ENCODE data around the gene PODXL2.

Gene PODXL2

DNA sequence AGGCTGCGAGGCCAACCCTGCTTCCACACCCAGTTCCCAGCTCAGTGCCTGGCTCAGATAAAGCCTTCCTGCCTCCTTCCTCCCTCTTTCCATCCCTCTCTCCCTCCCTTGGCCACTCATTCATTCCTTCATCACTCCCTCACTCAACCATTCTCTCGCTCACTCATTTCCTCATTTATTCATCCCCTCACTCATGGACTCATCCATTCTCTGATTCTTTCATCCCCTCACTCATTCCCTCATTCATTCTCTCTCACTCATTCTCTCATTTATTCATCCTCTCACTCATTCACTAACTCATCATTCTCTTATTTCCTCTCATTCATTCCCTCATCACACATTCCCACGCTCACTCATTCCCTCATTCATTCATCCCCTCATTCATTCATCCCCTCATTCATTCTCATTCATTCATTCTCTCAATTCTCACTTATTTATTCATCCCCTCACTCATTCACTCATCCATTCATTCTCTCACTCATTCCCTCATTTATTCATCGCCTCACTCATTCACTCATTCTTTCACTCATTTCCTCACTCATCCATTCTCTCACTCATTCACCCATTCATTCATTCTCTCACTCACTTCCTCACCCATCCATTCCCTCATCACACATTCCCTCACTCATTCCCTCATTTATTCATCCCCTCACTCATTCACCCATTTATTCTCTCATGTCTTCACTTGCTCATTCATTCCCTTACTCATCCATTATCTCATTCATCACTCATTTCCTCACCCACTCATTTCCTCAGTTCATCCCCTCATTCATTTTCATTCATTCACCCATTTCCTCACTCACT lies 56.9 kb downstream of the PODXL2 start:
- Histone ChIP-seq H3K4me1 (ENCODE audit: control insufficient read depth, insufficient read depth, low read length) (peaks cover 30% of the 10 kb centered on the region), H3K36me3 (ENCODE audit: control insufficient read depth, insufficient read depth, low read length) (no peaks in the 10 kb centered on the region), H3K4me3 (ENCODE audit: low read depth, low read length) (no peak overlapping the region), H3K27me3 (ENCODE audit: control insufficient read depth, insufficient read depth, low read length) (no peaks in the 10 kb centered on the region), H3K9me3 (ENCODE audit: control insufficient read depth, insufficient read depth, low read depth, low read length) (no peaks in the 10 kb centered on the region; the same call in 1 of the 2 replicates), H3K9ac (ENCODE audit: low read length) (no peak overlapping the region), H3K27ac (ENCODE audit: low read depth, low read length) (no peak overlapping the region)

DNA sequence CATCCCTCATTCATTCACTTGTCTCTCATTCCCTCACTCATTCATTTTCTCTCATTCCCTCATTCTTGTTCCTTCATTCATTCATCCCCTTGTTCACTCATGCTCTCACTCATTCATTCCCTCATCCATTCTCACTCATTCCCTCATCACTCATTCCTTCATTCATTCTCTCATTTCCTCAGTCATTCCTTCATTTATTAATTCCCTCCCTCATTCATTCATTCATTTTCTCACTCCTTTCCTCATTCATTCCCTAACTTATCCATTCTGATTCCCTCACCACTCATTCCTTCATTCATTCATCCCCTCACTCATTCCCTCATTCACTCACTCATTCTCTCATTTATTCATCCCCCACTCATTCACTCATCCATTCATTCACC lies 57.5 kb downstream of the PODXL2 start:
- no peak overlapping the region for H3K27ac ChIP-seq (ENCODE audit: low read depth, low read length)
- H3K9me3 ChIP-seq (ENCODE audit: control insufficient read depth, insufficient read depth, low read depth, low read length): no peaks in the 10 kb centered on the region; the same call in 1 of the 2 replicates
- H3K4me1 ChIP-seq (ENCODE audit: control insufficient read depth, insufficient read depth, low read length): peaks cover 30% of the 10 kb centered on the region
- no peaks in the 10 kb centered on the region for H3K27me3 ChIP-seq (ENCODE audit: control insufficient read depth, insufficient read depth, low read length)
- H3K9ac ChIP-seq (ENCODE audit: low read length): no peak overlapping the region
- no peak overlapping the region for H3K4me3 ChIP-seq (ENCODE audit: low read depth, low read length)
- no peaks in the 10 kb centered on the region for H3K36me3 ChIP-seq (ENCODE audit: control insufficient read depth, insufficient read depth, low read length)

DNA sequence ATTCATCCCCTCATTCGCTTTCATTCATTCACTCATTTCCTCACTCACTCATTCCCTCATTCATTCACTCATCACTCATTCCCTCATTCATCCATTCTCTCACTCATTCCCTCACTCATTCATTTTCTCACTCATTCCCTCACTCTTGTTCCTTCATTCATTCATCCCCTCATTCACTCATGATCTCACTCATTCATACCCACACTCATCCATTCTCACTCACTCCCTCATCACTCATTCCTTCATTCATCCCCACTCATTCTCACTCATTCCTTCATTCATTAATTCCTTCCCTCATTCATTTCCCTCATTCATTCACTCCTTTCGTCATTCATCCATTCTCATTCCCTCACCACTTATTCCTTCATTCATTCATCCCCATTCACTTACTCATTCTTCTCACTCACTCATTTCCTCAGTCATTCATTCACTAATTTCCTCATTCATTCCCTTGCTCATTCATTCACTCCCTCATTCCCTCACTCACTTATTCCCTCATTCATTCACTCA lies 58.3 kb downstream of the PODXL2 start:
- Histone ChIP-seq H3K9me3 (ENCODE audit: control insufficient read depth, insufficient read depth, low read depth, low read length) (no peaks in the 10 kb centered on the region; the same call in 1 of the 2 replicates), H3K27me3 (ENCODE audit: control insufficient read depth, insufficient read depth, low read length) (no peaks in the 10 kb centered on the region), H3K27ac (ENCODE audit: low read depth, low read length) (no peak overlapping the region), H3K9ac (ENCODE audit: low read length) (no peak overlapping the region), H3K4me3 (ENCODE audit: low read depth, low read length) (no peak overlapping the region), H3K4me1 (ENCODE audit: control insufficient read depth, insufficient read depth, low read length) (peaks cover 30% of the 10 kb centered on the region), H3K36me3 (ENCODE audit: control insufficient read depth, insufficient read depth, low read length) (no peaks in the 10 kb centered on the region)

DNA sequence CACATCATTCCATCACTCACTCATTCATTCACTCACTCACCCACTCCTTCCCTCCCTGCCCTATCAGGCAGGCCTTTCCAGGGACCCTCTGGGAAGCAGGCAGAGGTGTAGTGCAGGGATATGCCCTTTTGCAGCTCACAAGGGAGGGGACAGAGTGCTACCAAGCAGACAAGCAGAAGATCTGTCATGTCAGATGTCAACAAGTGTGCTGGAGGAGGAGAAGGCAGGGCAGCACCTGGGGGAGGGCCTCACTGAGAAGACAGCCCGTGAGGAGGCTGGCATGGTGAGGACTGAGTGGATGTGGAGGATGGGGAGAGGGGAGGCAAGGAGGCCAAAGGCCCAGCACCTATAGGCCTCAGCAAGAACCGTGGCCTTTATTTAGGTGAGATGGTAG lies 59.0 kb downstream of the PODXL2 start:
- H3K9ac ChIP-seq (ENCODE audit: low read length): no peak overlapping the region
- no peak overlapping the region for H3K27ac ChIP-seq (ENCODE audit: low read depth, low read length)
- no peaks in the 10 kb centered on the region for H3K36me3 ChIP-seq (ENCODE audit: control insufficient read depth, insufficient read depth, low read length)
- no peaks in the 10 kb centered on the region for H3K27me3 ChIP-seq (ENCODE audit: control insufficient read depth, insufficient read depth, low read length)
- no peaks in the 10 kb centered on the region; the same call in 1 of the 2 replicates for H3K9me3 ChIP-seq (ENCODE audit: control insufficient read depth, insufficient read depth, low read depth, low read length)
- H3K4me3 ChIP-seq (ENCODE audit: low read depth, low read length): no peak overlapping the region
- H3K4me1 ChIP-seq (ENCODE audit: control insufficient read depth, insufficient read depth, low read length): peaks cover 26% of the 10 kb centered on the region

DNA sequence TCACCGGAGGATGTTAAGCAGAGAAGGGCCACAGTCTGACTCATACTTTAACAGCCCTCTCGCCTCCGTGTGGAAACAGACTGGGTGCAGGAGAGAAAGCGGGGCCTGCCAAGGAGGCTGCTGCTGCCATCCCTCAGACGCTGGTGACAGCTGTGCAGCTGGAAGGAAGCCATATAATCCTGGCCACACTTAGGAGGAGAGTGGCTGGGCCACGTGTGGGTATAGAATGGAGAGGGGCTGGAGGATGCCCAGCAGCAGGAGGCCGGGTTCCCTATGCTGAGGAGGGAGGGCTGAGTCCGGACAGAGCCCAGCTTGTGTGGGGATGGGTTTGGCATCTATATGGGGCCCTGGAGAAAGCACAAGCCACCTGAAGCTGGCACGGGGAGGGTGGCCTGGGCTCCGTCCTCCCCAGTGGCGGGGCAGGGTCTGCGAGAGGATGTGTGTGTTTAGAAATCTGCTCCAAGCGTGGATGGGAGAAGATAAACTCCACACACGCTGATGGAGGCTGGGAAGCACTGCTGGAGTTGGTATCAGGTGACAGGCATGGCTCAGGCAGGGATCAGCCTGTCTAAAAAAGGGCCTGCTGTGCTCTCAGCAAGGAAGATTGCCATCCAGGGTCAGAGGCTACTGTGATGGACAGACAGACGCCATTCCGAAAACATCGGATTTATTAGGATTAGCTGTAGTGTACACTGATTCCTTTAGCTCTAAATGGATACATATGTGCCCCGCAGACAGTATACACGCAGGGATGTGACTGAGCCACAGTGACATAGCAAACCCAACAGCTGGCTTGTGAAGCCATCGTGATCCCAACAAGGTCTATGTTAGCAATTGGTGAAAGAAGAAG lies 59.7 kb downstream of the PODXL2 start:
- Histone ChIP-seq H3K27me3 (ENCODE audit: control insufficient read depth, insufficient read depth, low read length) (no peaks in the 10 kb centered on the region), H3K27ac (ENCODE audit: low read depth, low read length) (no peak overlapping the region), H3K4me1 (ENCODE audit: control insufficient read depth, insufficient read depth, low read length) (peaks cover 26% of the 10 kb centered on the region), H3K36me3 (ENCODE audit: control insufficient read depth, insufficient read depth, low read length) (no peaks in the 10 kb centered on the region), H3K9ac (ENCODE audit: low read length) (no peak overlapping the region), H3K9me3 (ENCODE audit: control insufficient read depth, insufficient read depth, low read depth, low read length) (no peaks in the 10 kb centered on the region; the same call in 1 of the 2 replicates), H3K4me3 (ENCODE audit: low read depth, low read length) (no peak overlapping the region)

DNA sequence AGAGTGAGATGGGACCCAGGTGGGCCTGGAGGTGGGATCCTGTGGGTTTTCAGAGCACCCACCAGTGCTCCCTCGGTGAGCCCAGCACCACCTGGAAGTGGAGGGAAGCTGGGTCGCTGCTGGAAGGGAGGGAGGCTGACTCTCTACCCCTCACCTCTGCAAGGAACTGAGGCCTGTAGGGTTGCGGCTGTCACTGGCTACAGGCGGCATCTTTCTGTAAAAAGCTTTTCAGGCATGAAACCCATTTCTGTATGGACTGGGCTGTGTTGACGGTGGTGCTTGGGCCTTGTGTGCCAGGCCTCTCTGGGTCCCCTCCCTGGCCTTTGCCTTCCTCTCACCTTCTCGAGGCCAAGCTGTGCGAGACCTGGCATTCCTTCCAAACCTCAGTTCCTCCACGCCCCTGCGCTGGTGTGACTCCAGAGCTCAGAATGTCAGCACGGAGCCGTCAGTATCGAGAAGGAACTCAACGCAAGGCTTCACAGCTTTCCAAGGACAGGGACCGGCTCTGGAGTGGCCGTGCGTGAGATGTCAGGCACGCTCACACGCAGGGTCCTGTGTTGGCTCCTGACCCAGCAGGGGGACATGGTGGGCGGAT lies 60.4 kb downstream of the PODXL2 start:
- H3K4me3 ChIP-seq (ENCODE audit: low read depth, low read length): no peak overlapping the region
- no peaks in the 10 kb centered on the region; the same call in 1 of the 2 replicates for H3K9me3 ChIP-seq (ENCODE audit: control insufficient read depth, insufficient read depth, low read depth, low read length)
- no peak overlapping the region for H3K27ac ChIP-seq (ENCODE audit: low read depth, low read length)
- no peak overlapping the region for H3K9ac ChIP-seq (ENCODE audit: low read length)
- H3K4me1 ChIP-seq (ENCODE audit: control insufficient read depth, insufficient read depth, low read length): peaks cover 26% of the 10 kb centered on the region
- no peaks in the 10 kb centered on the region for H3K36me3 ChIP-seq (ENCODE audit: control insufficient read depth, insufficient read depth, low read length)
- no peaks in the 10 kb centered on the region for H3K27me3 ChIP-seq (ENCODE audit: control insufficient read depth, insufficient read depth, low read length)

DNA sequence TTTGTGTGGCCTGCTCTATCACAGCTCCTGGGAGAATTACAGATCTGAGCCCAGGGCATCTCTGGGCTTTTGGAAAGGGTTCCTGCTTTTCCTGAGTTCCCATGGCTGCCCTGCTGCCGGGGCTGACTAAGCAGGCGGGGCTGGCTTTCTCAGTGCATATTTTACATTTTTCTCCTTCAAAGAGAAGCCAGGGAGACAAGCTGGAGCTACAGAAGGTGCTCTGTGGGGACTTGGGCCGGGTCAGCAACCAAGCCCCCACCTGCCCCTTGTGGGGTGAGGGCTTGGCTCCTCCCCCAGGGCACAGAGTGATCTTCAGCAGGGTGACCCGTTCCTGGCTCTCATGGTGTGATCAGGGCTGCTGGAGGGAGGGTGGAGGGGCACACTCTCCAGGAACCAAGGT lies 61.1 kb downstream of the PODXL2 start:
- Histone ChIP-seq H3K4me1 (ENCODE audit: control insufficient read depth, insufficient read depth, low read length) (peaks cover 26% of the 10 kb centered on the region), H3K36me3 (ENCODE audit: control insufficient read depth, insufficient read depth, low read length) (no peaks in the 10 kb centered on the region), H3K27ac (ENCODE audit: low read depth, low read length) (peak overlapping the region; percentile 13; the same call in 1 of the 2 replicates), H3K9me3 (ENCODE audit: control insufficient read depth, insufficient read depth, low read depth, low read length) (no peaks in the 10 kb centered on the region; the same call in 1 of the 2 replicates), H3K27me3 (ENCODE audit: control insufficient read depth, insufficient read depth, low read length) (no peaks in the 10 kb centered on the region), H3K4me3 (ENCODE audit: low read depth, low read length) (no peak overlapping the region), H3K9ac (ENCODE audit: low read length) (no peak overlapping the region)

DNA sequence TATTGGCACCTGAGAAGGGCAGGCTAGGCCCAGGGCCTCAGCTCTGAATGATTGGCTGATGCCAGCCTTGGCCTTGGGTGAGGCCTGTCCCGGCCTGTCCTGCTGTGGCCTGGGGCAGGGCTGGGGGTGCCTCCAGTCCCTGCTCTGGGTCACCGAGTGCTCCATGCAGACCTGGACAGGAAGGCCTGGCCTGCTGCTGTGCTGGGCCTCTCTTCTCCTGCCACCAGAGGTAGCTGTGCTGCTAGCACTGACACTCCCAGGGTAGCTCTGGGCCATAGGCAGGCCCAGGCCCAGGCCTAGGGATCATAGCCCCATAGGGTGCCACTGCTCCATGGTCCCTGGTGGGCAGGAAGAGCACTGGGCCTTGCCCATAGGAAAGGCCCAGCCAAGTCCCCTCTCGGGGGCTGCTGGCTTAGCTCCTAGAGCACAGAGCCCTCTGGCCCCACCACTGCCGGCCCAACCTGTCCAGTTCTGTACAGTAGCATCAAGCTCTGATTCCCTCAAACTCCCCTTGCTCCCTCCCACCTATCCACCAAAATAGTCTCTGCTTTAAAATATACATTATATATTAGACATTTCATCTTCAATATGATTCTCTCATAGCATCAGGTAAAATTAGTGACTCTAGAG lies 62.0 kb downstream of the PODXL2 start:
- Histone ChIP-seq H3K27me3 (ENCODE audit: control insufficient read depth, insufficient read depth, low read length) (no peaks in the 10 kb centered on the region), H3K27ac (ENCODE audit: low read depth, low read length) (no peak overlapping the region), H3K36me3 (ENCODE audit: control insufficient read depth, insufficient read depth, low read length) (no peaks in the 10 kb centered on the region), H3K9ac (ENCODE audit: low read length) (no peak overlapping the region), H3K9me3 (ENCODE audit: control insufficient read depth, insufficient read depth, low read depth, low read length) (no peaks in the 10 kb centered on the region; the same call in 1 of the 2 replicates), H3K4me1 (ENCODE audit: control insufficient read depth, insufficient read depth, low read length) (peaks cover 26% of the 10 kb centered on the region), H3K4me3 (ENCODE audit: low read depth, low read length) (no peak overlapping the region)

DNA sequence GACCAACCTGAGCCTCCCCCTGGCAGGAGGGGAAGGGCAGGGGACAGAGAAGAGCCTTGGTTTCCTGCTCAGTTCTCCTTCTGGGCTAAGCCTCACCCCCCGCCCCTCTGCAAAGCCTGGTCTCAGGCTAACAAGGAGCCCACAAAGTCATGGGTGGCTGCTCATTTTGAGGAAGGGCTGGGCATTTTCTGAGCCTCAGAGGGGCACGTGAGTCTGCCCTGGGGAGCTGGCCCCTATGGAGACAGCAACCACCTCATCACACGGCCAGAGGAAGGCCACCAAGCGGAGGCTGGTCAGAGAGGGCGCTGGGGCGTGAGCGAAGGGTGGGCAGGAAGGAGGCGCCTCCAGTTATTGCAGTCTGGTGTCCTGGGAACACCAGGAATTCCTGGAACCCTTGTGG lies 62.5 kb downstream of the PODXL2 start:
- H3K27ac ChIP-seq (ENCODE audit: low read depth, low read length): no peak overlapping the region
- H3K9ac ChIP-seq (ENCODE audit: low read length): no peak overlapping the region

DNA sequence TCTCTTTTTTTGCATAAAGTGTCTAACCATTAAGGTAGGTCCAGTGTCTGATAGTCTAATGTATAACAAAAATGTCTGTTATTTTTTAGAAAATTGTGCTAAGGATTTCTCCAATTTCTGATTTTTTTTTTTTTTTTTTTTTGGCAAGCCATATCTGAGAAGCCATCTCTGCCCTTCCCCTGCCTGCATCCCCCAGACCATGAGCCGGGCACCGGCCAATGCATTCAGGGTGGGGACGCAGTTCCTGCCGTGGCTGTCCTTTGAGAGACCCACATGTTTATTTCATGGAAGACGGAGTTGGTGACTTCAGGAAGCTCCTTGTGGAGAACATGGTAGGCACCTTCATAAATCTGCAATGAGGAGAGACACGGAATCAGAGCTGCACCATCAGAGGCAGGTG lies 63.0 kb downstream of the PODXL2 start:
- Histone ChIP-seq H3K9ac (ENCODE audit: low read length) (no peak overlapping the region), H3K27me3 (ENCODE audit: control insufficient read depth, insufficient read depth, low read length) (no peaks in the 10 kb centered on the region), H3K4me1 (ENCODE audit: control insufficient read depth, insufficient read depth, low read length) (peaks cover 30% of the 10 kb centered on the region), H3K36me3 (ENCODE audit: control insufficient read depth, insufficient read depth, low read length) (no peaks in the 10 kb centered on the region), H3K9me3 (ENCODE audit: control insufficient read depth, insufficient read depth, low read depth, low read length) (no peaks in the 10 kb centered on the region; the same call in 1 of the 2 replicates), H3K4me3 (ENCODE audit: low read depth, low read length) (no peak overlapping the region), H3K27ac (ENCODE audit: low read depth, low read length) (no peak overlapping the region)

More for the DNA sequence above, 62.5 kb downstream of the PODXL2 start:
- H3K4me3 ChIP-seq (ENCODE audit: low read depth, low read length): no peak overlapping the region
- H3K4me1 ChIP-seq (ENCODE audit: control insufficient read depth, insufficient read depth, low read length): peaks cover 26% of the 10 kb centered on the region
- no peaks in the 10 kb centered on the region for H3K36me3 ChIP-seq (ENCODE audit: control insufficient read depth, insufficient read depth, low read length)
- H3K27me3 ChIP-seq (ENCODE audit: control insufficient read depth, insufficient read depth, low read length): no peaks in the 10 kb centered on the region
- no peaks in the 10 kb centered on the region; the same call in 1 of the 2 replicates for H3K9me3 ChIP-seq (ENCODE audit: control insufficient read depth, insufficient read depth, low read depth, low read length)

All from HUES6 (cell line).